T-helper 1 cell treated with Interleukin-12 subunit alpha and Interleukin-12 subunit beta and Interleukin-4 antibody, amounts not matched to agents 30 μg/mL and 1 μg/mL, for 36 hours (primary cell): ENCODE data around the gene POU2AF1.

ENCODE experiments used
- H3K27ac Mint-ChIP-seq: one replicate; pipeline ENCODE4 v1.8.0; 2021; ENCODE audit warnings: mild to moderate bottlenecking, mixed read lengths
- H3K27me3 Mint-ChIP-seq: one replicate; pipeline ENCODE4 v1.8.0; 2021; ENCODE audit warnings: low read depth, mixed read lengths
- H3K36me3 Mint-ChIP-seq: one replicate; pipeline ENCODE4 v1.8.0; 2021; ENCODE audit warnings: low read depth, mixed read lengths
- H3K4me1 Mint-ChIP-seq: one replicate; pipeline ENCODE4 v1.8.0; 2021; ENCODE audit warnings: low read depth, mixed read lengths
- H3K4me3 Mint-ChIP-seq: one replicate; pipeline ENCODE4 v1.8.0; 2021; ENCODE audit warnings: mild to moderate bottlenecking, moderate library complexity, mixed read lengths
- H3K9me3 Mint-ChIP-seq: one replicate; pipeline ENCODE4 v1.8.0; 2021; ENCODE audit warnings: mixed read lengths

Gene POU2AF1

DNA sequence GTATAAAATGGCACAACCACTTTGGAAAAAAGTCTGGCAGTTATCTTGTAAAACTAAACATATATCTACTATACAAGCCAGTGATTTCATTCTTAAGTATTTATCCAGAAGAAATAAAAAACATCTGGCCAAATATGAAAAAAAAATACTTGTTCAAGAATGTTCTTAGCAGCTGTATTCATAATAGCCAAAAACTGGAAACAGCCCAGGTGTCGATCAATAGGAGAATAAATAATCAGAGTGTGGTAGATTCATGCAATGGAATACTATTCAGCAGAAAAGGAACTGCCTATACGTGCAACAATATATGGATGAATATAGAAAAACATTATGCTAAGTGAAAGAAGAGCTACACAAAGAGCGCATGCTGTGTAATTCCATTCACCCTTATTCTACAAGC is 36.7 kb downstream of the POU2AF1 start:
- no peaks in the 10 kb centered on the region for H3K36me3 Mint-ChIP-seq
- H3K4me1 Mint-ChIP-seq, result no peaks in the 10 kb centered on the region
- peaks cover 8% of the 10 kb centered on the region for H3K27me3 Mint-ChIP-seq
- no peak overlapping the region for H3K27ac Mint-ChIP-seq
- no peak overlapping the region for H3K4me3 Mint-ChIP-seq
- H3K9me3 Mint-ChIP-seq, result peaks cover 9% of the 10 kb centered on the region

DNA sequence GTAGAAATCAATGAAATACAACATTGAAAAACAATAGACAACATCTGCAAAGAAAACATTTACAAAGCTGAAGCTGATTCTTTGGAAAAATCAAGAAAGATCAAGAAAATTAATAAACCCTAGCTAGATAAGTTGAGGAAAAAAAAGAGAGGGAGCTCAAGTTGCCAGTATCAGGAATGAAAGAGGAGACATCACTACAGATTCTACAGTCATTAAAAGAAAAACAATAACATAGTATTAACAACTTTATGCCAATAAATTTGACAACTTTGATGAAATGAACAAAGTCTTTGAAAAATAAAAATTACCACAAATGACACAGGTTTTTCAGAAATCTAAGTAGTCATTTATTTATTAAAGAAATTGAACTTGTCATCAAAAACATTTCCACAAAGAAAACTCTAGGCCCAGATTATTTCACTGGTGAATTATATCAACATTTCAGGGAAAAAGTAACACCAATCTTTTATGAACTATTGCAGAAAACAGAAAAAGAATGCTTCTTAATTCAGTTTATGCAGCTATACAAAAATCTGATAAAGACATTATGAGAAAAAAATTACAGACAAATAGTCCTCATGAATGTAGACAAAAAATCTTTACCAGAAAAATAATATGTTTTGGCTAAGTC is 39.2 kb downstream of the POU2AF1 start:
- Mint-ChIP-seq H3K27me3 (peaks cover 8% of the 10 kb centered on the region), H3K4me1 (no peaks in the 10 kb centered on the region), H3K36me3 (no peaks in the 10 kb centered on the region), H3K27ac (no peak overlapping the region), H3K9me3 (peaks cover 9% of the 10 kb centered on the region), H3K4me3 (no peak overlapping the region)

DNA sequence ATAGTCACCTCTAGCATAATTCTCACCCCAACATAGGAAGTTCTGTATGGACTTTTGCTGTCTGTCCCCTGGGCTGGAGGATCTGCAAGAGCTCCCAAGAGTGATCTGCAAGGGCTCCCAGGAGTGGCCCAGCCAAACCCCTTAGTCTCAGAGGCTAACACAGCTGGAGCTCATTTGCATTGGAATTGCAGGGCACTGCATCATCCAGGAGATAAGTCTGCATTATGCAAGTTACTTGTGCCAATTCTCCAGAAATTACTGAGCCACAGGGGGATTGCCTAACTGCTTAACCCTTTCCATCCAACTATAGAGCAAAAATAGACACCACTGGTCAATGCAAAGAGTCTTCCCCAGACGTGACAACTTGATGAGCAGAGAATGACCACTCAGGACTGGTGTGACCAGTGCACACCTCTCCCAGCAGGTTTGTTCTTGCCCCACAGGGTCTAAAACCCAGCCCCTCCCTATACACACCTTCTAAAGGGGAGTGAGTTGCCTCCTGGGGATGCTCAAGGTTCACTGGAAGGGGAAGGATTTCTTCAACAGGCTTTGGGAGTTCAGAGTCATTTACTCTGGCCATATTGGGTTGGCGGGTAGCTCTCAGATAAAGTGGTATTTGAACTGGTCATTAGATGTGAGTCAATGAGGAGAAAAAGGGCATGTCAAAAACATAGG is 42.4 kb downstream of the POU2AF1 start:
- Mint-ChIP-seq H3K36me3 (no peaks in the 10 kb centered on the region), H3K9me3 (peaks cover 9% of the 10 kb centered on the region), H3K4me3 (no peak overlapping the region), H3K27ac (no peak overlapping the region), H3K27me3 (peaks cover 5% of the 10 kb centered on the region), H3K4me1 (no peaks in the 10 kb centered on the region)

- peaks cover 9% of the 10 kb centered on the region for H3K9me3 Mint-ChIP-seq
- H3K27me3 Mint-ChIP-seq, result peaks cover 5% of the 10 kb centered on the region
- no peak overlapping the region for H3K27ac Mint-ChIP-seq
- H3K4me3 Mint-ChIP-seq, result no peak overlapping the region
- no peaks in the 10 kb centered on the region for H3K4me1 Mint-ChIP-seq
- H3K36me3 Mint-ChIP-seq, result no peaks in the 10 kb centered on the region
Observed at GRCh38 chr11:111336062-111336461, 43.0 kb downstream of the POU2AF1 start.

- no peak overlapping the region for H3K27ac Mint-ChIP-seq
- H3K4me3 Mint-ChIP-seq, result no peak overlapping the region
- H3K27me3 Mint-ChIP-seq, result peaks cover 5% of the 10 kb centered on the region
- no peaks in the 10 kb centered on the region for H3K4me1 Mint-ChIP-seq
- peaks cover 8% of the 10 kb centered on the region for H3K9me3 Mint-ChIP-seq
- H3K36me3 Mint-ChIP-seq, result no peaks in the 10 kb centered on the region
Observed at GRCh38 chr11:111335549-111335948, 43.5 kb downstream of the POU2AF1 start.

DNA sequence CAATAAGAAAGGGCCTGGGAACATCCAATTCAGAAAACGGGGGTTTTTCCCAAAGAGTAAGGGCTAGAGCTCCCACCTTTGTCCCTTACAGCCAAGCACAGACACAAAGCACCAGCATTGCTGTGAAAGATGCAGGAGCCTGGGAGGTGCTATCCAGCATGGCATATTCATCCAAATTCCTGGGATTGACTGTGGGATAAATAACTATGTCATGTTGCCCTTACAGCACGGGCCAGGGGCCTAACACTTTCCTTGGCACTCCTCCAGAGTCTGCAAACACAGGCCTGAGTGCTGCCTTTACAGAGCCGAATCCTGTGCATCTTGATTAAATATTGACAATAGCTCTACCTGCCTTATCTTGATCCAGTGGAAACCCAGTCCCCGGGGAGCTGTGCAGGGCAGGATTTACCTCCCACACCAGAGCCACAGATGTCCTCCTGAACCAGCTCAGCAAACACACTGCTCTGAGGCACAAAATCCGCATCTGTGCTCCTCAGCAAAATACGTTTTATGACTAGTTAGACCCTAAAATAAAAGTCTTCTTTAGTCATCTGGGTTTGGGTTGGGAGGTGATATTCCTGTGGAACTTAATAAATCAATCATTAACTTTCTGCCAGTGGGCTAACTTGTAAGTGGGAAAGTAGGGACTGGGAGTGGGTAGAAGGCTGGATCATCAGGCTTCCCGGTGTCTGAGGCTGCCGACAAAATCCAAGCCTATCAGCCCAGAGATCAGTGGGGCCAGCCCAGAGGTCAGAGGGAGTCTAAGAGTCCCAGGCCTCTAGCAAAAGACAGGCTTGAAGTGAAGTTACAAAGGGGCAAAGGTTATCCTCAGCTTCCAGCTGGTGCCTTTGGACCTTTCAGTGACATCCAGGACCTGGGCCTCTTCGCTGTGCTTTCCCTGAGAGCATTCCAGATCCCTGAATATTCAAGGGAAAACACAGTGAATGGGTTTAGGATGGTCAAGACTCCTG is 44.3 kb downstream of the POU2AF1 start:
- H3K27me3 Mint-ChIP-seq, result peaks cover 5% of the 10 kb centered on the region
- no peak overlapping the region for H3K4me3 Mint-ChIP-seq
- no peak overlapping the region for H3K27ac Mint-ChIP-seq
- H3K9me3 Mint-ChIP-seq, result peaks cover 5% of the 10 kb centered on the region
- H3K4me1 Mint-ChIP-seq, result no peaks in the 10 kb centered on the region
- no peaks in the 10 kb centered on the region for H3K36me3 Mint-ChIP-seq

GRCh38 chr11:111331711-111332479 is 47.2 kb downstream of the POU2AF1 start:
- H3K27ac Mint-ChIP-seq, result no peak overlapping the region
- no peak overlapping the region for H3K4me3 Mint-ChIP-seq
- no peaks in the 10 kb centered on the region for H3K27me3 Mint-ChIP-seq
- no peaks in the 10 kb centered on the region for H3K9me3 Mint-ChIP-seq
- H3K36me3 Mint-ChIP-seq, result no peaks in the 10 kb centered on the region
- no peaks in the 10 kb centered on the region for H3K4me1 Mint-ChIP-seq

- H3K27me3 Mint-ChIP-seq, result peaks cover 5% of the 10 kb centered on the region
- no peaks in the 10 kb centered on the region for H3K36me3 Mint-ChIP-seq
- no peak overlapping the region for H3K4me3 Mint-ChIP-seq
- H3K4me1 Mint-ChIP-seq, result no peaks in the 10 kb centered on the region
- H3K9me3 Mint-ChIP-seq, result no peaks in the 10 kb centered on the region
- H3K27ac Mint-ChIP-seq, result no peak overlapping the region
Observed at GRCh38 chr11:111330234-111330893, 48.7 kb downstream of the POU2AF1 start.

GRCh38 chr11:111329306-111330204 is 49.5 kb downstream of the POU2AF1 start:
- peaks cover 9% of the 10 kb centered on the region for H3K27me3 Mint-ChIP-seq
- H3K36me3 Mint-ChIP-seq, result no peaks in the 10 kb centered on the region
- H3K9me3 Mint-ChIP-seq, result no peaks in the 10 kb centered on the region
- no peak overlapping the region for H3K4me3 Mint-ChIP-seq
- no peak overlapping the region for H3K27ac Mint-ChIP-seq
- H3K4me1 Mint-ChIP-seq, result no peaks in the 10 kb centered on the region

- H3K4me1 Mint-ChIP-seq, result no peaks in the 10 kb centered on the region
- no peak overlapping the region for H3K4me3 Mint-ChIP-seq
- H3K36me3 Mint-ChIP-seq, result no peaks in the 10 kb centered on the region
- H3K9me3 Mint-ChIP-seq, result no peaks in the 10 kb centered on the region
- H3K27me3 Mint-ChIP-seq, result peaks cover 10% of the 10 kb centered on the region
- no peak overlapping the region for H3K27ac Mint-ChIP-seq
Observed at GRCh38 chr11:111327908-111328624, 51.0 kb downstream of the POU2AF1 start.

DNA sequence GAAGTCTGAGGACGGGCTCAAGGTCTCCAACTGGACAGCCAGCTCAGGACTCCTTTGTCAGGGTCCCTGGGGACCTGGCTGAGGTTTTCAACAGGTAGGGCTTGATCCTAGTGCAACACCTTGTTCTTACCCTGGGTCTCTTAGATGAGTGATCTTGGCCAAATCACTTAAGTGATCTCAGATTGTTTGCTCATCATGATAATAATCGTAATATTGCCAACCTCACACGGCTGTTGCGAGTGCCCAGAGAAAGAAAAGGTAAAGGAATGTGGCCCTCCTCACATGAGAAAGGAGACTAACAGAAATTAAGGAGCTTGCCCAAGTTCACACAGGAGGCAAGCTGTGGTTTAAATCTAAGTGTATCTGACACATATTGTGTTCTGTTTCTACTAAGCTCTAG is 52.3 kb downstream of the POU2AF1 start:
- H3K27me3 Mint-ChIP-seq, result peaks cover 12% of the 10 kb centered on the region
- no peaks in the 10 kb centered on the region for H3K4me1 Mint-ChIP-seq
- H3K27ac Mint-ChIP-seq, result no peak overlapping the region
- H3K4me3 Mint-ChIP-seq, result no peak overlapping the region
- no peaks in the 10 kb centered on the region for H3K9me3 Mint-ChIP-seq
- no peaks in the 10 kb centered on the region for H3K36me3 Mint-ChIP-seq

GRCh38 chr11:111325259-111325658 is 53.8 kb downstream of the POU2AF1 start:
- Mint-ChIP-seq H3K27me3 (peaks cover 18% of the 10 kb centered on the region), H3K27ac (no peak overlapping the region), H3K36me3 (no peaks in the 10 kb centered on the region), H3K4me3 (no peak overlapping the region), H3K4me1 (no peaks in the 10 kb centered on the region), H3K9me3 (no peaks in the 10 kb centered on the region)
